Measurements from ENCODE around the gene AP2M1.

The AP2M1 gene

GRCh38 chr3:184223946-184224345 is 49.3 kb downstream of the AP2M1 start:
- DNase-seq (ENCODE audit: low read depth in 2 of 2): no peak

GRCh38 chr3:184227481-184227935 is 52.9 kb downstream of the AP2M1 start:
- DNase-seq (ENCODE audit: low read depth in 2 of 2): peak in 1 of 2 donors; percentile 36

GRCh38 chr3:184228376-184229137 is 53.9 kb downstream of the AP2M1 start:
- DNase-seq (ENCODE audit: low read depth in 2 of 2): no peak

GRCh38 chr3:184229394-184230080 is 54.9 kb downstream of the AP2M1 start, which contains the start of gene VWA5B2:
Gene VWA5B2 (plus strand): TSS chr3:184229585. CDS start chr3:184230529, 944 bp downstream.
- peak; percentile 18 to 54 for DNase-seq (ENCODE audit: low read depth in 2 of 2)

GRCh38 chr3:184230081-184230602 is 55.5 kb downstream of the AP2M1 start:
- DNase-seq (ENCODE audit: low read depth in 2 of 2): no peak

- no peak for DNase-seq (ENCODE audit: low read depth in 2 of 2)
Measured at GRCh38 chr3:184230603-184231528, 56.2 kb downstream of the AP2M1 start.

- DNase-seq (ENCODE audit: low read depth in 2 of 2): no peak
Measured at GRCh38 chr3:184231671-184232070, 57.0 kb downstream of the AP2M1 start.

- no peak for DNase-seq (ENCODE audit: low read depth in 2 of 2)
Measured at GRCh38 chr3:184233127-184233843, 58.6 kb downstream of the AP2M1 start.

Measured in stimulated activated CD4-positive, alpha-beta T cell treated with anti-CD3 and anti-CD28 coated beads, Interleukin-15, amount 100 ng/mL, for 48 hours (primary cell).